Measurements from ENCODE around the gene LAMTOR2.

LAMTOR2 gene

GRCh38 chr1:156077430-156077760, 22.8 kb downstream of the LAMTOR2 start:
- Histone ChIP-seq H3K27ac (ENCODE audit: poor library complexity, severe bottlenecking) (no peak overlapping the region), H3K36me3 (ENCODE audit: low read depth) (peaks cover 4% of the 10 kb centered on the region; the same call in 1 of the 2 replicates), H3K4me1 (ENCODE audit: insufficient read depth, poor library complexity, severe bottlenecking) (no peaks in the 10 kb centered on the region), H3K27me3 (ENCODE audit: insufficient read depth, poor library complexity, severe bottlenecking) (no peaks in the 10 kb centered on the region), H3K9me3 (ENCODE audit: severe bottlenecking) (no peaks in the 10 kb centered on the region), H3K4me3 (ENCODE audit: severe bottlenecking) (no peak overlapping the region)
- ATAC-seq (ENCODE audit: low read depth): no peak
- DNase-seq (ENCODE audit: low spot score): no peak
- TF ChIP-seq CTCF (IDR thresholded peaks at IDR 0.05; ENCODE audit: poor library complexity, severe bottlenecking): no peak

GRCh38 chr1:156078728-156079127, 24.1 kb downstream of the LAMTOR2 start:
- DNase-seq (ENCODE audit: low spot score) (no peak), ATAC-seq (ENCODE audit: low read depth) (no peak)
- Histone ChIP-seq H3K27me3 (ENCODE audit: insufficient read depth, poor library complexity, severe bottlenecking) (no peaks in the 10 kb centered on the region), H3K27ac (ENCODE audit: poor library complexity, severe bottlenecking) (no peak overlapping the region), H3K9me3 (ENCODE audit: severe bottlenecking) (no peaks in the 10 kb centered on the region), H3K4me1 (ENCODE audit: insufficient read depth, poor library complexity, severe bottlenecking) (no peaks in the 10 kb centered on the region), H3K4me3 (ENCODE audit: severe bottlenecking) (no peak overlapping the region), H3K36me3 (ENCODE audit: low read depth) (peaks cover 4% of the 10 kb centered on the region; the same call in 1 of the 2 replicates)
- no peak for TF ChIP-seq CTCF (IDR thresholded peaks at IDR 0.05; ENCODE audit: poor library complexity, severe bottlenecking)

GRCh38 chr1:156079762-156080161, 25.2 kb downstream of the LAMTOR2 start:
- DNase-seq (ENCODE audit: low spot score): no peak
- no peak overlapping the region for H3K4me3 ChIP-seq (ENCODE audit: severe bottlenecking)
- no peak overlapping the region for H3K27ac ChIP-seq (ENCODE audit: poor library complexity, severe bottlenecking)
- H3K4me1 ChIP-seq (ENCODE audit: insufficient read depth, poor library complexity, severe bottlenecking): no peaks in the 10 kb centered on the region
- ATAC-seq (ENCODE audit: low read depth): no peak
- H3K27me3 ChIP-seq (ENCODE audit: insufficient read depth, poor library complexity, severe bottlenecking): no peaks in the 10 kb centered on the region
- no peak for TF ChIP-seq CTCF (IDR thresholded peaks at IDR 0.05; ENCODE audit: poor library complexity, severe bottlenecking)
- H3K36me3 ChIP-seq (ENCODE audit: low read depth): 0 out of 2 replicates have a peak, but pooled peaks cover 4% of the 10 kb centered on the region
- H3K9me3 ChIP-seq (ENCODE audit: severe bottlenecking): no peaks in the 10 kb centered on the region

- H3K27me3 ChIP-seq (ENCODE audit: insufficient read depth, poor library complexity, severe bottlenecking): no peaks in the 10 kb centered on the region
- no peaks in the 10 kb centered on the region for H3K4me1 ChIP-seq (ENCODE audit: insufficient read depth, poor library complexity, severe bottlenecking)
- ATAC-seq (ENCODE audit: low read depth) (no peak), DNase-seq (ENCODE audit: low spot score) (no peak)
- TF ChIP-seq CTCF (IDR thresholded peaks at IDR 0.05; ENCODE audit: poor library complexity, severe bottlenecking): no peak
- H3K36me3 ChIP-seq (ENCODE audit: low read depth): 0 out of 2 replicates have a peak, but pooled peaks cover 4% of the 10 kb centered on the region
- no peak overlapping the region for H3K27ac ChIP-seq (ENCODE audit: poor library complexity, severe bottlenecking)
- no peaks in the 10 kb centered on the region for H3K9me3 ChIP-seq (ENCODE audit: severe bottlenecking)
- peak overlapping the region; percentile 70 for H3K4me3 ChIP-seq (ENCODE audit: severe bottlenecking)
Observed at GRCh38 chr1:156080241-156080862, 25.8 kb downstream of the LAMTOR2 start.

- no peak for TF ChIP-seq CTCF (IDR thresholded peaks at IDR 0.05; ENCODE audit: poor library complexity, severe bottlenecking)
- peak overlapping the region; percentile 70 for H3K4me3 ChIP-seq (ENCODE audit: severe bottlenecking)
- H3K4me1 ChIP-seq (ENCODE audit: insufficient read depth, poor library complexity, severe bottlenecking): no peaks in the 10 kb centered on the region
- DNase-seq (ENCODE audit: low spot score) (no peak), ATAC-seq (ENCODE audit: low read depth) (no peak; the same call in 2 of the 3 replicates)
- no peaks in the 10 kb centered on the region for H3K9me3 ChIP-seq (ENCODE audit: severe bottlenecking)
- H3K27ac ChIP-seq (ENCODE audit: poor library complexity, severe bottlenecking): peak overlapping the region; percentile 7
- 0 out of 2 replicates have a peak, but pooled peaks cover 4% of the 10 kb centered on the region for H3K36me3 ChIP-seq (ENCODE audit: low read depth)
- no peaks in the 10 kb centered on the region for H3K27me3 ChIP-seq (ENCODE audit: insufficient read depth, poor library complexity, severe bottlenecking)
Observed at GRCh38 chr1:156080863-156081179, 26.2 kb downstream of the LAMTOR2 start.

All from RWPE2 (cell line).